ENCODE measurements around the gene PHF3.
A peak's percentile ranks its signal among the peaks of the same experiment; 100 is the strongest.

The PHF3 gene

GRCh38 chr6:63640062-63640461 is 4.5 kb downstream of the PHF3 start:
- H3K27ac ChIP-seq (ENCODE audit: low read depth, low read length), result no peak overlapping the region
- no peak overlapping the region for H4K8ac ChIP-seq (ENCODE audit: low read depth, low read length)
- no peak overlapping the region for H2BK120ac ChIP-seq (ENCODE audit: low read depth, low read length)
- H3K9ac ChIP-seq (ENCODE audit: low read length), result no peak overlapping the region
- no peak overlapping the region for H2AK5ac ChIP-seq (ENCODE audit: low read length)
- H3K4ac ChIP-seq (ENCODE audit: low read depth, low read length), result no peak overlapping the region
- H3K18ac ChIP-seq (ENCODE audit: low read length), result no peak overlapping the region
- H3K4me1 ChIP-seq (ENCODE audit: control insufficient read depth, low read depth, low read length), result peaks cover under 1% of the 10 kb centered on the region
- no peak overlapping the region for H2BK5ac ChIP-seq (ENCODE audit: low read length)
- H3K4me3 ChIP-seq (ENCODE audit: low read length), result no peak overlapping the region
- WGBS (ENCODE audit: extremely low coverage, insufficient coverage, low lambda C conversion rate), result no CpG with 5 or more reads among the region's 2 CpGs
- H3K56ac ChIP-seq (ENCODE audit: low read length), result no peak overlapping the region
- peaks cover 57% of the 10 kb centered on the region for H3K79me2 ChIP-seq (ENCODE audit: control insufficient read depth, insufficient read depth, low read length)
- H2BK15ac ChIP-seq (replicated peaks; ENCODE audit: low read depth), result no peak overlapping the region
- H3K27me3 ChIP-seq (ENCODE audit: insufficient read depth, low read length, poor library complexity), result no peaks in the 10 kb centered on the region
- H4K5ac ChIP-seq (ENCODE audit: low read length), result no peak overlapping the region
- no peak overlapping the region for H3K23ac ChIP-seq (ENCODE audit: low read length)
- H3K36me3 ChIP-seq (ENCODE audit: control insufficient read depth, insufficient read depth, low read length), result no peaks in the 10 kb centered on the region
- DNase-seq, result no peak
- H3K4me2 ChIP-seq (ENCODE audit: low read length), result no peak overlapping the region
- H3K79me1 ChIP-seq (ENCODE audit: low read length), result peaks cover 3% of the 10 kb centered on the region

- Histone ChIP-seq H3K4me2 (ENCODE audit: low read length) (no peak overlapping the region), H3K27me3 (ENCODE audit: insufficient read depth, low read length, poor library complexity) (no peaks in the 10 kb centered on the region), H3K4me1 (ENCODE audit: control insufficient read depth, low read depth, low read length) (no peaks in the 10 kb centered on the region), H3K9ac (ENCODE audit: low read length) (no peak overlapping the region), H3K56ac (ENCODE audit: low read length) (no peak overlapping the region), H2BK5ac (ENCODE audit: low read length) (no peak overlapping the region), H3K79me1 (ENCODE audit: low read length) (peaks cover 3% of the 10 kb centered on the region), H2AK5ac (ENCODE audit: low read length) (no peak overlapping the region), H3K4ac (ENCODE audit: low read depth, low read length) (no peak overlapping the region), H2BK15ac (replicated peaks; ENCODE audit: low read depth) (no peak overlapping the region), H3K18ac (ENCODE audit: low read length) (no peak overlapping the region), H4K8ac (ENCODE audit: low read depth, low read length) (no peak overlapping the region), H2BK120ac (ENCODE audit: low read depth, low read length) (no peak overlapping the region), H4K5ac (ENCODE audit: low read length) (no peak overlapping the region), H3K27ac (ENCODE audit: low read depth, low read length) (no peak overlapping the region), H3K4me3 (ENCODE audit: low read length) (no peak overlapping the region), H3K36me3 (ENCODE audit: control insufficient read depth, insufficient read depth, low read length) (no peaks in the 10 kb centered on the region), H3K23ac (ENCODE audit: low read length) (no peak overlapping the region), H3K79me2 (ENCODE audit: control insufficient read depth, insufficient read depth, low read length) (peaks cover 50% of the 10 kb centered on the region)
- WGBS (ENCODE audit: extremely low coverage, insufficient coverage, low lambda C conversion rate), result no CpG with 5 or more reads among the region's 1 CpG
- peak; percentile 62 for DNase-seq
Observed at GRCh38 chr6:63643862-63644261, 8.3 kb downstream of the PHF3 start.

- H3K9ac ChIP-seq (ENCODE audit: low read length), result no peak overlapping the region
Observed at GRCh38 chr6:63644668-63645326, 9.2 kb downstream of the PHF3 start.

GRCh38 chr6:63649269-63649668 is 13.7 kb downstream of the PHF3 start:
- H3K27ac ChIP-seq (ENCODE audit: low read depth, low read length), result no peak overlapping the region
- H4K5ac ChIP-seq (ENCODE audit: low read length), result no peak overlapping the region
- H3K36me3 ChIP-seq (ENCODE audit: control insufficient read depth, insufficient read depth, low read length), result no peaks in the 10 kb centered on the region
- no peak overlapping the region for H3K9ac ChIP-seq (ENCODE audit: low read length)
- H2AK5ac ChIP-seq (ENCODE audit: low read length), result no peak overlapping the region
- no CpG with 5 or more reads among the region's 2 CpGs for WGBS (ENCODE audit: extremely low coverage, insufficient coverage, low lambda C conversion rate)
- no peaks in the 10 kb centered on the region for H3K4me1 ChIP-seq (ENCODE audit: control insufficient read depth, low read depth, low read length)
- no peak overlapping the region for H3K56ac ChIP-seq (ENCODE audit: low read length)
- H3K79me2 ChIP-seq (ENCODE audit: control insufficient read depth, insufficient read depth, low read length), result peaks cover 45% of the 10 kb centered on the region
- DNase-seq, result no peak
- H2BK5ac ChIP-seq (ENCODE audit: low read length), result no peak overlapping the region
- H3K23ac ChIP-seq (ENCODE audit: low read length), result no peak overlapping the region
- H3K4me3 ChIP-seq (ENCODE audit: low read length), result no peak overlapping the region
- no peak overlapping the region for H3K4ac ChIP-seq (ENCODE audit: low read depth, low read length)
- H2BK120ac ChIP-seq (ENCODE audit: low read depth, low read length), result no peak overlapping the region
- H3K27me3 ChIP-seq (ENCODE audit: insufficient read depth, low read length, poor library complexity), result no peaks in the 10 kb centered on the region
- no peaks in the 10 kb centered on the region for H3K79me1 ChIP-seq (ENCODE audit: low read length)
- no peak overlapping the region for H2BK15ac ChIP-seq (replicated peaks; ENCODE audit: low read depth)
- no peak overlapping the region for H4K8ac ChIP-seq (ENCODE audit: low read depth, low read length)
- H3K4me2 ChIP-seq (ENCODE audit: low read length), result no peak overlapping the region
- H3K18ac ChIP-seq (ENCODE audit: low read length), result no peak overlapping the region

More at GRCh38 chr6:63644668-63645326, 9.2 kb downstream of the PHF3 start:
- Histone ChIP-seq H3K27me3 (ENCODE audit: insufficient read depth, low read length, poor library complexity) (no peaks in the 10 kb centered on the region), H3K79me2 (ENCODE audit: control insufficient read depth, insufficient read depth, low read length) (peaks cover 49% of the 10 kb centered on the region), H3K4me2 (ENCODE audit: low read length) (no peak overlapping the region), H3K56ac (ENCODE audit: low read length) (no peak overlapping the region), H3K4me1 (ENCODE audit: control insufficient read depth, low read depth, low read length) (no peaks in the 10 kb centered on the region), H4K5ac (ENCODE audit: low read length) (no peak overlapping the region), H2AK5ac (ENCODE audit: low read length) (no peak overlapping the region), H3K4me3 (ENCODE audit: low read length) (no peak overlapping the region), H3K36me3 (ENCODE audit: control insufficient read depth, insufficient read depth, low read length) (no peaks in the 10 kb centered on the region), H3K79me1 (ENCODE audit: low read length) (peaks cover 3% of the 10 kb centered on the region), H2BK5ac (ENCODE audit: low read length) (no peak overlapping the region), H3K23ac (ENCODE audit: low read length) (no peak overlapping the region), H3K27ac (ENCODE audit: low read depth, low read length) (no peak overlapping the region), H2BK120ac (ENCODE audit: low read depth, low read length) (no peak overlapping the region), H2BK15ac (replicated peaks; ENCODE audit: low read depth) (no peak overlapping the region), H4K8ac (ENCODE audit: low read depth, low read length) (no peak overlapping the region), H3K4ac (ENCODE audit: low read depth, low read length) (no peak overlapping the region), H3K18ac (ENCODE audit: low read length) (no peak overlapping the region)
- peak; percentile 49 for DNase-seq
- WGBS (ENCODE audit: extremely low coverage, insufficient coverage, low lambda C conversion rate), result no CpG with 5 or more reads among the region's 11 CpGs

GRCh38 chr6:63649847-63650265 is 14.3 kb downstream of the PHF3 start:
- H3K36me3 ChIP-seq (ENCODE audit: control insufficient read depth, insufficient read depth, low read length), result no peaks in the 10 kb centered on the region
- no peak overlapping the region for H3K9ac ChIP-seq (ENCODE audit: low read length)
- peaks cover 2% of the 10 kb centered on the region for H3K79me1 ChIP-seq (ENCODE audit: low read length)
- H2BK120ac ChIP-seq (ENCODE audit: low read depth, low read length), result no peak overlapping the region
- H3K4me1 ChIP-seq (ENCODE audit: control insufficient read depth, low read depth, low read length), result no peaks in the 10 kb centered on the region
- H3K79me2 ChIP-seq (ENCODE audit: control insufficient read depth, insufficient read depth, low read length), result peaks cover 45% of the 10 kb centered on the region
- no peak overlapping the region for H3K18ac ChIP-seq (ENCODE audit: low read length)
- H4K8ac ChIP-seq (ENCODE audit: low read depth, low read length), result no peak overlapping the region
- no peak overlapping the region for H3K23ac ChIP-seq (ENCODE audit: low read length)
- no peak overlapping the region for H2BK15ac ChIP-seq (replicated peaks; ENCODE audit: low read depth)
- no peak overlapping the region for H2BK5ac ChIP-seq (ENCODE audit: low read length)
- no peak overlapping the region for H2AK5ac ChIP-seq (ENCODE audit: low read length)
- no peak overlapping the region for H3K4me3 ChIP-seq (ENCODE audit: low read length)
- no peak overlapping the region for H3K27ac ChIP-seq (ENCODE audit: low read depth, low read length)
- H3K27me3 ChIP-seq (ENCODE audit: insufficient read depth, low read length, poor library complexity), result no peaks in the 10 kb centered on the region
- no peak overlapping the region for H3K4me2 ChIP-seq (ENCODE audit: low read length)
- H3K56ac ChIP-seq (ENCODE audit: low read length), result no peak overlapping the region
- no peak for DNase-seq
- H3K4ac ChIP-seq (ENCODE audit: low read depth, low read length), result no peak overlapping the region
- H4K5ac ChIP-seq (ENCODE audit: low read length), result no peak overlapping the region

GRCh38 chr6:63652980-63653379 is 17.4 kb downstream of the PHF3 start:
- Histone ChIP-seq H3K9ac (ENCODE audit: low read length) (no peak overlapping the region), H3K56ac (ENCODE audit: low read length) (no peak overlapping the region)
- DNase-seq, result no peak

More at GRCh38 chr6:63652980-63653379, 17.4 kb downstream of the PHF3 start:
- Histone ChIP-seq H3K27me3 (ENCODE audit: insufficient read depth, low read length, poor library complexity) (no peaks in the 10 kb centered on the region), H3K4me2 (ENCODE audit: low read length) (no peak overlapping the region), H2AK5ac (ENCODE audit: low read length) (no peak overlapping the region), H3K18ac (ENCODE audit: low read length) (no peak overlapping the region), H3K23ac (ENCODE audit: low read length) (no peak overlapping the region), H3K4me3 (ENCODE audit: low read length) (no peak overlapping the region), H3K4me1 (ENCODE audit: control insufficient read depth, low read depth, low read length) (peaks cover 2% of the 10 kb centered on the region), H4K8ac (ENCODE audit: low read depth, low read length) (no peak overlapping the region), H3K27ac (ENCODE audit: low read depth, low read length) (no peak overlapping the region), H3K79me2 (ENCODE audit: control insufficient read depth, insufficient read depth, low read length) (peaks cover 53% of the 10 kb centered on the region), H2BK15ac (replicated peaks; ENCODE audit: low read depth) (no peak overlapping the region), H3K36me3 (ENCODE audit: control insufficient read depth, insufficient read depth, low read length) (no peaks in the 10 kb centered on the region), H3K79me1 (ENCODE audit: low read length) (peaks cover 4% of the 10 kb centered on the region), H2BK120ac (ENCODE audit: low read depth, low read length) (no peak overlapping the region), H2BK5ac (ENCODE audit: low read length) (no peak overlapping the region), H4K5ac (ENCODE audit: low read length) (no peak overlapping the region), H3K4ac (ENCODE audit: low read depth, low read length) (no peak overlapping the region)
- WGBS (ENCODE audit: extremely low coverage, insufficient coverage, low lambda C conversion rate), result no CpG with 5 or more reads among the region's 2 CpGs
